Measurements from ENCODE around the gene ISCU. TPM values are rescaled to one million over a fixed set of nuclear protein-coding genes. Genes with fewer than 3 reads are reported as not detected.

The ISCU gene
- total and polyA plus RNA-seq, 2 of the 8 experiments (the other 6 are each of a cell fraction or from before 2014, with no cell fraction given) = 72.1 to 78.1 TPM

DNA sequence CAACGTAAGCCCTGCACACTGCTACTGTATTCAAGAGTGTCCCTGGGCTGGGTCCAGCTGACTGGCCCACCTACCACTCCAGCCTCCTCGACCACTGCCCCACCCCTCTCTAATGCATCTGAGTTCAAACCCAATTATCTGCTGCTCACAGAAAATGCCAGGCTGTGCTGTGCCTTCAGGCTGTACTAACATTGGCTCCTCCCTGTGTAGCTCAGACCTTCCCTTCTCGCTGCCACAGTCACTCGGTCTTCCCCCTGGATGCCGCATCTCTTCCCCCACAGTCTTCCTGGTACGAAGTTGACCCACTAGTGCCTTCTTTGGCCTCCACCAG is 35.3 kb upstream of the ISCU start (continued):
- no peak for TF ChIP-seq YY1 (IDR thresholded peaks at IDR 0.05; ENCODE audit: low read depth, low read length)
- no peak for TF ChIP-seq NRF1 (IDR thresholded peaks at IDR 0.05; ENCODE audit: low read depth, low read length)
- TF ChIP-seq CBX8 (IDR thresholded peaks at IDR 0.05; ENCODE audit: borderline replicate concordance, low read depth, low read length) = no peak
- no peak for TF ChIP-seq RNF2 (IDR thresholded peaks at IDR 0.05; ENCODE audit: borderline replicate concordance, low read depth, low read length, missing control alignments, poor library complexity, severe bottlenecking)
- no peak for TF ChIP-seq SIX5 (IDR thresholded peaks at IDR 0.05; ENCODE audit: low read depth, low read length)
- TF ChIP-seq TAF1 (IDR thresholded peaks at IDR 0.05; ENCODE audit: low read depth, low read length) = no peak

Data from H1 (cell line).